Measurements from ENCODE around the gene SLPI.
A peak's percentile ranks its signal among the peaks of the same experiment; 100 is the strongest.

Gene SLPI

GRCh38 chr20:45254383-45255262 is at the start of gene SLPI:
Gene SLPI (minus strand): TSS chr20:45254564. CDS start chr20:45254543, 21 bp downstream.
- no peak for DNase-seq (ENCODE audit: low read depth, low spot score)

GRCh38 chr20:45303586-45304463 is 49.5 kb upstream of the SLPI start:
- DNase-seq (ENCODE audit: low read depth, low spot score) = no peak

GRCh38 chr20:45301824-45302271 is 47.5 kb upstream of the SLPI start:
- DNase-seq (ENCODE audit: low read depth, low spot score) = no peak

DNA sequence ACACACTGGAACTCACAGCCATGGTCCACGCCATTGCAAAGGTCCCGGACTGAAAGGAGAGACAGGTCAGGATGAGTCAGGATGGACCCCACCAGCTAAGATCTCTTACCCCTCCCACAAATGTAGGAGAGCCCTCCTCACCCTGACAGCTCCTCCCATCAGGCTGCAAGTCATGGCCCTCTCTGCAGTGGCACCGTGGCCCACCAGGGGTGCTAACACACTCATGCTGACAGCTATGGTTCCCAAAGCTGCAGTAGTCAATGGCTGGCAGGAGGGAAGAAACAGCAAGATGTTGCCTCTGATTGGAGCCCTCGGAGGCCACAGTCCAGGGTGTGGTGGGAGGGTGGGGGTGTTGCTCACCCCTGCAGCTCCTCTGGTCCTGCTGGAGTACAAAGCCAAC is 46.6 kb upstream of the SLPI start:
- no peak for DNase-seq (ENCODE audit: low read depth, low spot score)

- DNase-seq (ENCODE audit: low read depth, low spot score) = no peak
Measured at GRCh38 chr20:45299786-45300185, 45.4 kb upstream of the SLPI start.

DNA sequence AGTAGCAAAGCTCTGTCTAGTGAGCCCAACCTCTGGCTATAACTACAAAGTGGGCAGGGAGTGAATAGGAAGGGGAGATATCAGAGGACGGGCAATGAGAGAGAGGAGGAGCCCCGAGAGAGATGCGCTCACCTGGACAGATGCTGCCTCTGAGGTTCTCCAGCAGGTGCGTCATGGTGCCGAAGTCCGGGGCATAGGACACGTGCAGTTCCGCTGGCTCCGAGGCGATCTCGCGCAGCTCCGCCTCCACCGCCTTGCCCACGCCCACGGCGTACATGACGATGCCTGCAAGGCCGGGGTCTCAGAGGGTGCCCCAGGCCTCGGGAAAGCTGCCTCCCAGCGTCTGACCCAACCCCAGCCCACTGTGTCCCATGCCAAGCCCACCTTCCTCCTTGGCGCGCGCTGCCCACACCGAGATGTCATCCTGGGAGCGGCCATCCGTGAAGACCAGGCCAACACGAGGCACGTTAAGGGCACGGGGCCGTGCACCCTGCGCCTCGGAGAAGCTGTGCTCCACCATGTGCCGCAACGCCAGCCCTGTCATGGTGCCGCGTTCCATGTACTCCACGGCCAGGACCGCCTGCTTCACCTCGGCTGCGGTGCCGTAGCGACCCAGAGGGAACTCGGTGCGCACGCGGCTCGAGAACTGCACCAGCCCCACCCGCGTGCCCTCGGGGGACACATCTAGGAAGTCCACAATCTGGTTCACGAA is 43.6 kb upstream of the SLPI start:
- no peak for DNase-seq (ENCODE audit: low read depth, low spot score)

DNA sequence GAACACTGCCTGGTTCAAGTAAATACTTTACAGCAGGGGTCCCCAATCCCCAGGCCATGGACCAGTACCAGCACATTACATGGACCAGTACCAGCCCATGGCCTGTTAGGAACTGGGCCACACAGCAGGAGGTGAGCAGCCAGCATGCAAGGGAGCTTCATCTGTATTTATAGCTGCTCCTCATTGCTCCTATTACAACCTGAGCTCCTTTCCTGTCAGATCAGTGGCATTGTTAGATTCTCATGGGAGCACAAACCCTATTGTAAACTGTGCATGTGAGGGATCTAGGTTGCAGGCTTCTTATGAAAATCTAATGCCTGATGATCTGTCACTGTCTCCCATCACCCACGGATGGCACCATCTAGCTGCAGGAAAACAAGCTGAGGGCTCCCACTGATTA is 40.3 kb upstream of the SLPI start:
- DNase-seq (ENCODE audit: low read depth, low spot score) = no peak

DNA sequence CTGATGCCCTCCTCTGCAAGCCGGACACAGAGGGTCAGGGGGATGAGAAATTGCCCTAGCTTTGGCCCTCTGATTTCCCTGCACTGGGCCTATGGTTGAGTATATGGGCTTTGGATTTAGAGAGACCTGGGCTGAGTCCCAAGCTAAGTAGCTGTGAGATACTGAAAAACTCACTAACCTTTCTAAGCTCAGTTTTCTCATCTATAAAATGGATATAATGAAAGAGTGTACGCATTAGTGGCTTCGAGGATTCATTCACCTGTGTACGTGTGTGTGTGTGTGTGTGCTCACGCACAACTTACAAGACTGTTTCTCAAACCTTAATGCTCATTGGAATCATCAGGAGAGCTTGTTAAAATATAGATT is 39.6 kb upstream of the SLPI start:
- DNase-seq (ENCODE audit: low read depth, low spot score) = no peak

DNA sequence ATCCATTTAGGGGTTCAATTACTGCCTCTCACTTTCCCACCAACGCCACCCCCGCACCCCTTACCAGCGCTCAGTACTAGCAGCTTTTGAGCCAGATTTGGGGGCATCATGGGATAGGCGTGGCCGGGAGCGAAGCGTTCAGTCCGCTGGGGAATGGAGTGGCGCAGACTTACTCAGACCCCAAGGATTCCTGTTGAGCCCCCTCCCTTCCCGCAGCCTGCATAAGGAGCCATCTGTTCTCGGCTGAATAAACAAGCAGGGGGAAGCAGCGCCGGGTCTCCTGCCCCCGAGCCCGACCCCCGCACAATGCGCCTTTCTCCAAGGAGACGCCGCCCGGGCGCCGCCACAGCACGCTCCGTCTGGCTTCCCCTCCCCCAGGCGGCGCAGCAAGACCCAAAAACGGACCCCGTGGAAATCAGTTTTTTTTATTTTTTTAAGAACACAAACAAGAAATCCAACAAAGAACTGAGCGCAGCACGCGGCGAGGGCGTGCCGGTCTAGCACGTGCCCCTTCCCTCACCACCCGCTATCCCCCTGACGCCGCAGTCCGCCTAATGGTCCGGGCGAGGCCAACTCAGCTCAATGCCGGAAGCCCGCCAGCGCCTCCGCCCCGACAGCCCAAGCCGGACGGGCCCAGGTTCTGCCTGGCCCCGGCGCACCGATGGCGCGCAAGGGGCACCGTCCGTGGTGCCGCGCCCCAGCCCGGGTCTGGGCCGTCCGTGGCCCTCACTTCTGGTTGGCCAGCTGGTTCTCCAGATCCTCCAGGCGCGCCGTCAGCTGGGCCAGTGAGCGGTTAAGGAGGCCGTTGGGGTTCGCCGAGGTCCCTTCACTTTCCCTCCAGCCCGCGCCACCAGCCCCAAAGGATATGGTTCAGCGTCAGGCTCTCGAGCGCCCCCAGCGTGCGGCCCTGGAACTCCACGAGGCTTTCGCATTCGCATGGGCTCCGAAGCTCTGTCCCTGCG is 39.0 kb upstream of the SLPI start:
- peak; percentile 65 for DNase-seq (ENCODE audit: low read depth, low spot score)

GRCh38 chr20:45292343-45292742 is 38.0 kb upstream of the SLPI start:
- DNase-seq (ENCODE audit: low read depth, low spot score) = no peak

GRCh38 chr20:45291526-45291925 is 37.2 kb upstream of the SLPI start:
- no peak for DNase-seq (ENCODE audit: low read depth, low spot score)

GRCh38 chr20:45290677-45291355 is 36.5 kb upstream of the SLPI start:
- peak; percentile 35 for DNase-seq (ENCODE audit: low read depth, low spot score)

DNA sequence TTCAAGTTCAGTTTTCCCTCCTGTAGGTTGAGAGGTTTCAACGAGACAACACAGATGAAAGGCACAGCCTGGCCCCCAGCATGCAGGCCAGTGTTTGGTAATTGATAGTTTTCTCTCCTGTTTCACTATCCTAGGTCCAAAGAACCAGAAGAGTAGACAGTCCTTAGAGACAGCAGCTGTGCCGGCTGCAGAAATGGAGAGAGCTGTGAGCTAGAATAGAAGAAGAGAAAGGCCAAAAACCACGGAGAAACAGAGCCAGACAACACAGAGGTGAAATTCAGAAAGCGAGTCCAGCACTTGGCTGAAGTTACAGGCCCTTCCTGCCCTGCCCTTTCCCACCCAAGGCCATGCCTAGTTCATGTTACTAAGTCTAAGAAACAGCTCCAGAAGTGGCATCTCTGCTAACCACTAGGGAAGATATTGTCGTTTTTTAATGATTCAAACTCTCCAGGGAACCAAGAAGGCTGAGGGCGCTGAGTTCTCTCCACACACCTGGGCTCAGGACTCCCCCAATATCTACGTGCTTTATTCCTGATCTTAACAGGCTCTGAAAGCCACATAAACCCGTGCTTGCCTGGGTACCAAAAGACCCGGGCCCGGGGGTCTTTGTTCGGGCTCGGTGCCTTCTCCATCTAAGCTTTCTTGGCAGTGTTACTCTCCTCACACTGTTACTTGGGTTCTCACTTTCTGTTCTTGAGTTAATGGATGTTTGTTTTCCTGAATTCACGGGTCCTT is 35.7 kb upstream of the SLPI start:
- DNase-seq (ENCODE audit: low read depth, low spot score) = no peak

DNA sequence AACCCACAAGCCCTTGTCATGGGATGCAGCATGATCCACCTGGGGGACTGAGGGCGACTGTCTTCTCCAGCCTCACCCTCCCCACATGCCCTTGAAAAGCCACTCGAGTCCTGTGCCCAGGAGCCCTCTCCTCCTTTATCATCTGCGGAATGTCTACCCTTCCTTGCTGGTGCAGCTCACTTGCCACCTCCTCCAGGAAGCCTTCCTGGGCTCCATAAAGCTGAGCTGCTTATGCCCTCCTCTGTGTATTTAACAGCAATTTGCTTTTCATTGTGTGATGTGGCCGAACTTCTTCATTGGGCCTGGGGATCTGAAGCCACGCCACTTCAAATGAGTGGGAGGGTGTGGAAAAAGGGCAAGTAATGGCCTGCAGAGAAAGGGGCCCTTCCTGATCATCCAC is 34.5 kb upstream of the SLPI start:
- no peak for DNase-seq (ENCODE audit: low read depth, low spot score)

GRCh38 chr20:45288376-45288775 is 34.0 kb upstream of the SLPI start:
- no peak for DNase-seq (ENCODE audit: low read depth, low spot score)

- no peak for DNase-seq (ENCODE audit: low read depth, low spot score)
Measured at GRCh38 chr20:45283551-45284057, 29.2 kb upstream of the SLPI start.

- DNase-seq (ENCODE audit: low read depth, low spot score) = no peak
Measured at GRCh38 chr20:45282700-45283550, 28.6 kb upstream of the SLPI start.

DNA sequence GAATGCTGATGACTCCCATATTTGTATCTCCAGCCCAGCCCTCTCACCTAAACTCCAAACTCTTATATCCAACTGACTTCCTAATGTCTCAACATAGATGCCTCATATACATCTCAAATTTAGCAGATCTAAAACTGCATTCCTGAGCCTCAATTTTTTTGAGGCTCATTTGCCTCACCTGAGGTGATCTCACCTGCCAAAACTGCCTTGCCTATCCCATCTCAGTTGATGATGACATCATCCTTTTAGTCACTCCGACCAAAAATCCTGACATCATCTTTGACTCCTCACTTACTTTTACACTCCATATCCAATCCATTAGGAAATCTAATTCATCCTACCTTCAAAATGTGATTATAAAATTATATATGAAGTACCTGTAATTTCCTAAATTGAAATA is 25.6 kb upstream of the SLPI start:
- DNase-seq (ENCODE audit: low read depth, low spot score) = no peak

Data from activated naive CD8-positive, alpha-beta T cell treated with anti-CD3 and anti-CD28 coated beads, Interleukin-2, amount 50 U/mL, for 16 hours (primary cell).